HG02885 (cell line): Measurements from ENCODE around the gene DIO3.

Source experiments
- ATAC-seq: cut with Tn5 transposase; IDR thresholded peaks from one replicate; pipeline ENCODE4 v1.9.1; 2021; ENCODE audit warnings: mild to moderate bottlenecking; ENCODE audit not compliant: unreplicated experiment, poor library complexity

Gene DIO3

DNA sequence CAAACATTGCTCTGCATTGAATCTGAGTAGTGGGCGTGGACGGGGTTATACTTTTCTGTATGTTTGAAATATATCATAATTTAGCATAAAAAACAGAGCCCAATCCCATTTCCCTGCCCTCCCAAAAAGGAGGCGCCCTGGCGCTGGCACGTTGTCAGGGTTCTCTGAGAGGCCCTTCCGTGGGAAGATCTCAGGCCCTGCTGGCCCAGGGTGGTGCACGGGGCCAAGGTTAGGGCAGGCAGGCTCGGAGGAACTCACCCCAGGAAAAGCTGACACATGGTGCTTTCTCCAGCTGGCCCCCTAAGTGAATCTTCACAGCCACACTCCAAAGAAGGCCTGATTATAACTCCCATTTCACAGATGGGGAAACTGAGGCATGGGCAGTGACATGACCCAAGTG, 17.2 kb downstream of the DIO3 start:
- no peak for ATAC-seq

DNA sequence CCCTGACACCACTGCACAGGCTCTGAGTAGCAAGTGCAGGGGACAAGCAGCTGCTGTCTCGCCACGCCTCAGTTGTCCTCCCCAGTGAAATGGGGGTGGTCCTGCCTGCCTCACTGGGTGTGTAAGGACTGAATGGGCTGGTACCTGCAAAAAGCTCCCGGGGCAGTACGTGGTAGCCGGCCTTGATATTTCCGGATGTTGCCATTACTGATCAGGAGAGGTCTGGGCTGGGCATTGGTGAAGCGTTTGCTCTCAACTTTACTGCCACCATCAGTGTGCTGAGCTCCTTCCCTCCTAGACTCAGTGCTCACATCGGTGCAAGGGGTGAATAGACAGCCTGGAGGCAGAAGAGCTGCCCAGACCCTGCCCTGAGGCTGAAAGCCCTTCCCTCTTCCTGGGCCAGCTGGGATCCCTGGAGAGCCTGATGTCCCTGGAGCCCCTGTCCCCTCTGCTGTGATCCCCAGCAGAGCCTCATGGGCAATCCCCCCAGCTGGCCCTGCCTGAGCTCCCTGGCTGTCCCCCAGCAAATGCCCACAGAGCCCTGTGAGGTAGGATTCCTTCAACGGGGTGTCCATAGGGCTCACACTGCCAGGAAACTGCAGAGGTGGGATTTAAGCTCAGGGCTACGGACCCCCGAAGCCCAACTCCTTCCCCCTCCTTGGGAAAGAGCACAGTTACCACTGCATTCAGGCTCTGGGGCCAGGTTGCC, 18.2 kb downstream of the DIO3 start:
- no peak for ATAC-seq

DNA sequence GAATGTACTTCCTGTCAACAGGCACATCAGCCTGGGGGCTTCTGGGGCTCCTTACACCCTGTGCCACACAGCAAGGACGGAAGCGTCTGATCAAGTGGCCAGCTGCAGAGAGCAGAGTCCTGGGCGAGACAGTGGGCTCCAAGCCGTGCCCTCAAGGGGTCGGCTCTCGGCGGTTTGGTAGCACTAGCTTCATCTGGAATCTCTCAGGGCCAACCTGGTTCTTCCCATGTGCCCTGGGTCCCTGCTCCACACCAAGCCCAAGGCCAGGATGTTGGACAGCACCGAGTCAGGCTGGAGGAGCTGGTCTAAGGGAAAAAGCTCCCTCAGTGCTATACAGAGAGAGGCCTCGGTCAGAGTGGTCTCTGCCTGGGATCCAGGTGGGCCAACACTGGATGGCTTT, 20.5 kb downstream of the DIO3 start:
- ATAC-seq: no peak

DNA sequence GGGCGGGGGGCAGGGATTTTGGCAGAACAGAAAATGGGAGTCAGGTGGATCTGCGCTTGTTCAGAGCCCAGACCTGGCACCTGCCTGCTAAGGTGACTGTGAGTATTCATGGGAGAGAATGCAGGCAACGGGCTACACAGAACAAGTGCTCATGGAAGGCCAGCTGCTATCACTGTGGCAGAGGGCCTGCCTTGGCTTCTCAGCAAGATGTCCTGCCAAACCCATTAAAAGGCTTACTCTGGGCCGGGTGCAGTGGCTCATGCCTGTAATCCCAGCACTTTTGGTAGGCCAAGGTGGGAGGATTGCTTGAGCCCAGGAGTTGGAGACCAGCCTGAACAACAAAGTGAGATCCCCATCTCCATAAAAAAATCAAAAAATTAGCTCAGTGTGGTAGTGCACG, 21.0 kb downstream of the DIO3 start:
- no peak for ATAC-seq

DNA sequence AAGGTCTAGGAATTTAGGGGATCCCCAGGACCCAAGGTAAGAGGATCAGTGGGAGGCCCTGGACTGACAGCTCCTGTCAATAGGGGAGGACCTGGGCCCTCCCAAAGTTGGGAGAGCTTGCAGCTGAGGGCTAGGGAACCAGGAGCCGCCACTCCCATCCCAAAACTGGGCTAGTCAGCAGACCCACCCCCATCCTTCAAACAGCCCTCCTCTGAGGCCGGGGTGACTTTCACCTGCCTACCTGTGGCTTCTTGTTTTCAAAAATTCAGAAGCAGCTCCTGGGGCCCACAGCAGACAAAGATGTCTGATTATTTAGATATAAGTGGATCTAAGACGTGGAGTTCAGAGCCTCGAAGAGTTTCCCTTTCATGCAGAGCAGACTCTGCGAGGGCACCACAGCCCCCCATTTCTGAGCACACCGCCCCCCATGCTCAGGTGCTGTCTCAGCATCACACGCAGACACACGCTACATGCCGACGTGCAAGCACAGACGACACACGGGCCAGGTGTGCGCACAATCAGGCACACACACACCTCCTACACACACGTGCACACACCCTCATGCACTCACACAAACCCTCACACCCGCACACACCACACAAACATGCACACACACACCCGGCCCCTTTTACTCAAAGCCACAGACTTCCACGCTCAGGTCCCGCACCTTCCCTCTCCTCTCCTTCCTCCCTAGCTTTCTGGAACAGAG, 21.9 kb downstream of the DIO3 start:
- no peak for ATAC-seq

DNA sequence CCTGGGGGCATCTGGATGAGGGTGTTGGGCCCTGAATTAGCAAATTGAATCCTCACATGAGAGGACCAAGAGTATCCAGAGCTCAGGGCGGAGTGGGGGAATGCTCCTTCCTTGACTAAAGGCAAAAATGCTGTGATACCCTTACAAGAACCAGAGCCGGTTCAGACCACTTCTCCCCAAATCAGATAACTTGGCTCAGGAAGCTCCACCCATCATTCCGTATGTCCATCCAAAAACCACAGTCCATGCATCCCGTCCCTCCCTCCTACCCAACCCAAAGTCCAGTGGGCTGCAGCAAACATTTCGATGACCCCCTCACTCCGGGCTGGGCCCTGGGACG, 22.4 kb downstream of the DIO3 start:
- no peak for ATAC-seq

DNA sequence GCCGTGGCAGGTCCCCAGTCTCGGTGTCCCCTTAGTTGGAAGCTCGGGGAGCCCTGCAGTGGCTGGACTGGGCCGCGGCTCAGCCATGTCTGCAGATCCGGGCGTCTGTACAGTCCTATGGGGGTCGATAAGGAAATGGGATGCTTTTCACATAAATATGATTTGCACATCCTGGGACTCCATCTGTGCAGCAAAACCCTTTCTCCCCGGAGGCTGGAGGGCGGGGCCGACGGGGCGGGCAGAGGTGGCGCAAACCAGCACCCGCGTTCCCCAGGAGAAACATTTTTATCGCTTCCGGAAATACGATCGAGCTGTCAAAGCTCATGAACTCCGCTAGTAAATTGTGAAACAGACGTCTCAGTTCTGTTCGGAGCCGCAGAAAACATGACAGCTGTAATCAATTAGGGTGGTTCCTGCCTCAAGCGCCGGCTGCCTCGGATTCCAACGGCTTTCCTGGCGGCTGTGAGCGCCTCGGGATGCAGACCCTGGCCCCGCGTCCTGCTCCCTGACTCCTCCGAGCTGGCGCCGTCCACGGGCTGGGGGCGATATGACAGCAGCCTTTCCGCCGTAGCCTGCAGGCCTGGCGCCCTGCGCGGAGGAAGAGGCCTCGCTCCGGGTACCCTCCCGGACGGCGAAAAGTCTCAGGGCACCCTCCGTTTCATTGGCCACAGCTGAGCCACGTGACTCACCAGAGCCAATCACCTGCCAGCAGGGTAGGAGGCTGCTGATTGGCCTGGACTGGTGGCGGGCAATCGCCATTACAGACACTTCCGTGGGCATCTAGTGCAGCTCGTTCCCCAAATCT, 23.0 kb downstream of the DIO3 start:
- no peak for ATAC-seq

DNA sequence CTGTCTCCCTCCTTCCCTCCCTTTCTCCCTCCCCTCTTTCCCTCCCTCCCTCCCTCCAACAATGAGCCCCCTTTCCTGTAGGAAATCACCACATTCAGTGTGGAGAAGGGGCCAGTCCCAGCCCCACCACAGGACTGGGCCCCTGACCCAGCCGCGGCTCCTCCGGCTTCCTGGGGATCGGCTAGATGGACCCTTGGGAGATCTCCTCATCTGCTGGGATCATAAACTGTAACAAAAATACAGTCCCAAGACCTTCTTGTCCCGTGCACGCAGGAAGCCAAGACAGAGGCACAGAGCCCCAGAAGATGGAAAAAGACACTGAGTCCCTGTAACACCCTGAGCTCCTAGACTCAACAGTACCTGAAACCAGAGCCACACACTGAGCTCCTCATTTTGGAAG, 23.9 kb downstream of the DIO3 start:
- no peak for ATAC-seq

DNA sequence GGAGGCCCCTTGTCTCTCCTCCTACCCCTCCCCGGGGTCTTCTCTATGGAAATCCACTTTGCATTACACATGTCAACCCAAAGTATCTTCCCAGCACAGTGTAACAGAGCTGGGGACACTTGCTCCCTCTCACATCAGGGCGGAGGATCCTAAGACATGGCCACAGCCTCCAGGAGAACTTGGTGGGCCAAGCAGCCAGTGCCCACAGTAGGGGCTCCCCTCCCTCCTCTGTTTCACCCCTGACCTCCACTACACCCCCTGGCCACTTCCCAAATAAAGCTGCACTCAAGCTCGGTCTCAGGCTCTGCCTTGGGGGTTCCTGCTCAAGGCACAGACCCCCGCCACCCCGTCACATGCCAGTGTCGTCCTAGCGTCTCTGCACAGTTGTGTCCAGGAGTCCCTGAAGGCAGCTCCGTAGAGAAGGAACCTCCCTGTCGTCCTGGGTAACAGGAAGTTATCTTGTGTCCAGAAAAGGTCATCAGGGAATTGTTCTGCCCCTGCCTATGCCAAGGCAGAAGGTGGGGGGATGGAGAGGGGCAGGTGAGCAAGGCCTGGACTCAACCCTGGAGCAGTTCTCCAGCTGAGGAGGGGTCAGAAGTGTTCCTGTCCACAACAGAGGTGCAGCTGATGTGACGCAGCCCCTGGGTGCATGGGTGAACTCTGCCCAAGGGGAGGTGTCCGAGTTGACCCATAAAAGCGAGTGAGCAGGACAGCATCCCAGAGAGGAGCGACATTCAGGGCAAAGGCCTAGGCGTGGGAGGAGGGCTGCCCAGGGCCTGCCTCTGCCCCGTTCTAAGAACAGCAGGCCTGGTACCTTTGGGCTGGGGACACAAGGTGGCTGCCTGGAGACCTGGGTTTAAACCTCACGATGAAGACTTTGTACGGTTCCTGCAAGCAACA, 25.5 kb downstream of the DIO3 start:
- no peak for ATAC-seq

DNA sequence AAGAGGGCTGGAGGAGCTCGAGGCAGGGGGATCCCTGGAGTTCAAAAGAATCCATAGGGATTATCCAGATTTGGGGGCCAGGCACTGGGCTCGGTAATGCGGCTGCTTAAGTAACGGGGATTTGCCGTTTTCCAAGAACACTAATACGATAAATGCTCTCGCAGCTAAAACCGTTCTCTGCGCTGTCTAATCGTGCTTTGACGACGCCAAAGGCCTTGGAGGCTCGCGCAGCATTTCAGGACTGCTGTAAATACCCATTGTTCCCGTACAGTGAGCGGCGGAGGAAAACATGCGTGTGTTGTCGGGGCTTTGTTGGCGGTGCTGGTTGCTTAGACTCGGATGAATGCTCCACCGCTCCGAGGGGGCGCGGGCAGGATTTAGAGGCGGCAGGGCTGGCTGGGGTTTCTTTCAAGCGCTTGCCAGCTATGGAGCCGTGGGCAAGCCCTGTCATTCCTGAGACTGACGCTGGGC, 26.2 kb downstream of the DIO3 start:
- no peak for ATAC-seq

DNA sequence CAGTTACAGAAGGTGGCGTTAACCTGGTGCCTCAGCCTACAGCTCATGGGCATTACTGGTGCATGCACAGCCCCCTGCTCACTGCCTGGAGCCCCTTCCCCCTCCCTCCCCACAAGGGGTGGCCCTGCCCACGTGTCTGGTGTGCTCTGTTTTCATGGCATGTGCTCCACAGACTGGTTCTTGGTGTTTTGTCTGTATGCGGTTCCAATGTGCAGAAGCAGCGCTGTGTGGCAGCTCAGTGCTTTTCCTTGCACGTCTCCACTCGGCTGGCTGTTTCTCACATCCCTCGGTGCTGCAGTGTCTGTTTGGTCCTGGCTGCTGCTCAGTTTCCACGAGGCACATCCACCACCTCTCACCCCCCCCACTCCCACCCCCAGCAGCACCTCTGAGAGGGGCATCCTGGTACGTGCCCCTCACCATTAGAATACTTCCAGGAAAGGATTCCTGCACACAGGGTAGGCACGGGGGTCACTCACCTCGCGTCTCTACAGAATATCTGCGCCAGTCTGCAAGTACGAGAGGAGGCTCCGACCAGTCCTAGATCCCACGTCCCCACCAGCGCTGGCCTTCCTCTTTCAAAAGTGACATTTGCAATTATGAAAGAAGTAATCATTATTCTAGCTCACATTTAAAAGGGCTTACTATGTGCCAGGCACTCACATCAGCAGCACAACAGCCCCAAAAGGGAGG, 27.1 kb downstream of the DIO3 start:
- ATAC-seq: no peak

DNA sequence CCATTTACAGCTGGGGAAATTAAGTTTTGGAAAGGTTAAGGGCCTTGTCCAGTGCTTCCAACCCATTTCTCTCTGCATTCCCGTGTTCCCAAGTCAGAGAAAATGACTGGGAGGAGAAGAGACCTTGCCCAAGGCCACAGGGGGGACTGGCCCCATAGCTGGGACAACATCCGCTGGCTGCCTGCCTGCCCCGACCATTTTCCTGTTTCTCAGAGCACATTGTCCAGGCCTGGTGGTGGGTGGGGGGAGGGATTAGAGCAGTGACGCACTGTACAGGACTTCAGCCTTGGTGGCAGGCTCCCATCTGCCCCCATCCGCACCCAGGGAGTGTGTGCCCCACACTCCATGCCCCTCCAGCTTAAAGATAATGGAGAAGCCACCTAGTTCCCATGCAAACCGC, 27.7 kb downstream of the DIO3 start:
- no peak for ATAC-seq

DNA sequence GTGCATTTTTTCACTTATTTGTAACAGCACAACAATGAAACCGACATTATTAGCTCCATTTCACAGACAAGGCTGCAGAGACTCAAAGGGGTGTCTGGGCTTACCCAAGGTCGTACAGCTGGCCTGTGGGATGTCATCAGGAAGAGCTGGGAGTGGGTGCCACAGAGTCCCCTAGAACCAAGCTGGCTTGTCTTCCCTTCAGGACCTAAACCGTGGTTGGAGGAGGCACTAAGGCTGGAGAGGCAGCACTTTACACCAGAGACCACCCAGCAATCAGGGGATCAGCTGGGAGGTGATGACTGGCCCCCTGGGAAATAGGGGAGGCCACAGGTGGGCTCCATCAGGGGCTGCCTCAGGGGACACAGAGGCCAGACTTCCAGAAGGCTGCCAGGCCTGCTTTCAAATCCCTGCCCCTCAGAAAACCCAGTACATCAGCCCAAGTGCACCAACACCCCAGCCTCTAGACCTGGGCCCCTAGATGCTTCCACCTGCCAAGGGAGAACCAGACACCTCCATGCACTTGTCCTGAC, 28.3 kb downstream of the DIO3 start:
- no peak for ATAC-seq

DNA sequence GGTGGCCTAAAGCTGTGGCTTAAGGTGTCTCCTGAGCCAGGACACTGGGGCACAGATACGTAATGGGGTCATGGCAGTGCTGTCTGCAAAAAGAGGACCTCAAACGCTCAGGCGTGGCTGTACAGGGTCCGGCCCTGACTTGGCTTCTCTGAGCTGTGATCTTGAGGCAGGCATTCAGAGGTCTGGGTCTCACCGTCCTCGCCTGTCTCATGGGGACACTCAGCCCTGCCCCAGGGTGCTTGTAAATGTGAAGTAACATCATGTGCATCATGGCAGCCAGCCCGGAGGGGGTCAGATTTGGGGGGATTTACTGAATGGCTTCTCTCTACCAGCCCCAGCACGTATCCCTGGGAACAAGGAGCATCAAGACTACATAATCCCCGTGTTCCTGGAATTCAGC, 28.8 kb downstream of the DIO3 start:
- ATAC-seq: no peak

DNA sequence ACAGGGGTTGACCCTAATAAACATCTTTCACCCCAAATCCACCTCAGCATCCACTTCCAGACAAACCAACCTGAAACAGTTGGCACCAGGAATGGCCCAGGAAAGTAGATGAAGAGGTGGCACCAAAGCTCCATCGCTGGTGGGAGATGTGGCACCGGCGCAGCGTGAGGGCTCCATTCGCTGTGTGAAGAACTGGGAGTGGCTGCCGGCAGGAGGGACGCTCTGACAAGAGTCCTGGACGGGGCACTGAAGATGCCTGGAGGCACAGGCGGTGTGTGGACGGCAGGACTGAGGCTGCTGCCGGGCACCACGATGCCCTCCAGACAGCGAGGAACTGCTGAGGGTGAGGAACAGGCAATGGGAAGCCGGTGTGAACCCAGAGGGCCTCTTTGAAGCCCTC, 29.3 kb downstream of the DIO3 start:
- ATAC-seq: no peak

DNA sequence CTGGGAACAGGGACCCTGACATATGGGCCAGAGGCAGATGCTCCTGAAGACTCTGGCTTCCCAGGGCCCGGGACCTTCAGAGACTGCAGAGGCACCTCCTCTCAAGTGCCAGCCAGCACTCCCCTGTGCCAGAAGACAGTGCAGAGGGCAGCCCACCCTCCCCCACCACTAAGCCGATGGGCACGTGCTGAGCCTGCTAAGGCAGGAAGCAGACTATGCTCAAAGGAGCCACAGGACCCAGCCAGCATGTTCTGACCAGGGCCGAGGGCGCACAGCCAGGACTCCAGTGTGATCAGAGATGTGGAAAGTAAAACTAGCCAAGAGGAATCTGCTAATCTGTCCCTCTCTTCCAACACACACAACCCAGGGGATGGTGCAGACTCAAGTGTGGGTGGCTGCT, 29.8 kb downstream of the DIO3 start:
- no peak for ATAC-seq

DNA sequence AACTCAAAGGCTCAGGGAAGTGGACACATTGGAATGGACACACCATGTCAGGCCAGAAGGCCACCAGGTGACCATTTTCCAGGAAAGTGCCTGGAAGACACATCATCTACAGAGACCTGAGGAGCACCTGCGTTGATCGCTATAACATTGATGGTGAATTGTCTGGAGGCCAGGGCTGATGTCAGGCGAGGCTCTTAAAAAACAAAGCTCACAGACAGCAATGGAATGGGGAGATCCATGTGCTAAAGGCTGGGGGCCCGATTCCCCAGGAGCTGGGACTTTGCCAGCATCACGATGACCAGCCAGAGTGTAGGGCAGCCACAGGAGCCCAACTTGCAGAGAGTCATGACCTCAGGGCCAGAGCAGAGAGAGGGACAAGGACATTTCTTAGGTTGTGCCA, 30.3 kb downstream of the DIO3 start:
- no peak for ATAC-seq

DNA sequence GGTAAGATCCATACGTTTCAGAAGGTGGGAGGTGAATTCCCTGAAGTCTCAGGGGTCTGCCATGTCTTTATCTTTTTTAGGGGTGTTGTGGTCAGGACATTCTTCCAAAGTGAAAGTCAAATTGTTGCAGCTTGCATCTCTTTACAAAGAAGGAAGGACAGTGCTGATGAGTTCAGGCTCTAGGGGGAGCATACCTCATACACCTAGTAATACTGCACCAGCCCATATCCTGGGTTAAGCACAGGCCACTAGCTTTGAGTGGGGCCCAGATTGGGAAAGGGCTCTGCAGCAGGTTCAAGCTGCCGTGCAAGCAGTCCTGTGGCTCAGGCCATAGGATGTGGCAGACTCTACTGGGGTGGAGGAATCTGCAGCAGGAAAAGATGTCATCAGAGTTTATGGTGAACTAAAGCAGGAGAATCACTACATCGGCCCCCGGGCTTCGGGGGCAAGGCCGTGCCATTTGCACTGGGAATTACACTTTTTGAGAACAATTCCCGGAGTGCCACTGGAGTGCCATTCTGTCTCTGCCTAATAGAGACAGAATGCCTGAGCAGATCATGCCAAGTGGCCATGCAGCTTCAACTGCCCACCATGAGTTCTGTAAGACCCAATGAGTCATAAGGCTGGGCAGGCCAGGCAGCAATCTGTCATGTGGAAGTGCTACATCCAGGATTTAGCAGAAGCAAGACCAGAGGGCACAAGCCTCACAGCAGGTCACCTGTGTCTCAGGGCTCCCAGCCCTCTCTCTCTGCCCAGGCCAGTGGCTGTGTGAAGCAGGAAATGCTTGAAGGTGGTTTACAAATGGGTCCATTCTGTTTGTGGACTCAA, 32.3 kb downstream of the DIO3 start:
- no peak for ATAC-seq
